ENCODE data around the gene TOMM5. TPM values are rescaled to one million over a fixed set of nuclear protein-coding genes. Genes with fewer than 3 reads are reported as not detected.

Gene TOMM5
- total and polyA plus RNA-seq, 2 of the 13 experiments (the other 11 are each of a cell fraction or from before 2014, with no cell fraction given): 147 to 315 TPM

DNA sequence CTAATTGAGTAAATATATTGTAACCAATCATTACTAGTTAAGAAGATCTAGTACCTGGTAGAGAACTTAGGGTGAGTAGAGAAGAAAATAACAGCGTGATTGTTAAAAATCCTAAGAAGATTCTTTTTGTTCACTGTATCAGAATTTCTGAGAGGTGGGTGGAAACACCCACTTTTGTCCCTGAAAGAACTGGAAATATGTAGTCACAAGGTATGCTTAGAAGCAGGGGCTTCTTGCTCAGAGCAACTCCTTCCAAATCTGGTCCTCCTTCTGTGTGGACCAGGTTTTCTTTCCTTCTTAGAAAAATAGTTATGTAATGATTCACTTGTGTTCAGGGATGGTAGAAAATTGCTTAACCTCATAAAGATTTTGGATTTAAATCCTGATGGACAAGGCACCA lies 11.9 kb upstream of the TOMM5 start (continued):
- TF ChIP-seq, protein P1, sequence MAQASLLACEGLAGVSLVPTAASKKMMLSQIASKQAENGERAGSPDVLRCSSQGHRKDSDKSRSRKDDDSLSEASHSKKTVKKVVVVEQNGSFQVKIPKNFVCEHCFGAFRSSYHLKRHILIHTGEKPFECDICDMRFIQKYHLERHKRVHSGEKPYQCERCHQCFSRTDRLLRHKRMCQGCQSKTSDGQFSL (CRISPR knock-in tag; IDR thresholded peaks at IDR 0.05): no peak
- TF ChIP-seq ZFYVE20 (CRISPR knock-in tag; IDR thresholded peaks at IDR 0.05; ENCODE audit: borderline replicate concordance, low read depth) (no peak), SATB2 (CRISPR knock-in tag; IDR thresholded peaks at IDR 0.05) (no peak), ZNF83 (CRISPR knock-in tag; IDR thresholded peaks at IDR 0.05; ENCODE audit: borderline replicate concordance) (no peak), SOX5 (CRISPR knock-in tag; IDR thresholded peaks at IDR 0.05; ENCODE audit: borderline replicate concordance) (no peak), SP4 (CRISPR knock-in tag; IDR thresholded peaks at IDR 0.05) (no peak), ZNF350 (CRISPR knock-in tag; IDR thresholded peaks at IDR 0.05; ENCODE audit: borderline replicate concordance, low read depth) (no peak), ZNF776 (CRISPR knock-in tag; IDR thresholded peaks at IDR 0.05) (no peak)
- TF ChIP-seq, protein P2, sequence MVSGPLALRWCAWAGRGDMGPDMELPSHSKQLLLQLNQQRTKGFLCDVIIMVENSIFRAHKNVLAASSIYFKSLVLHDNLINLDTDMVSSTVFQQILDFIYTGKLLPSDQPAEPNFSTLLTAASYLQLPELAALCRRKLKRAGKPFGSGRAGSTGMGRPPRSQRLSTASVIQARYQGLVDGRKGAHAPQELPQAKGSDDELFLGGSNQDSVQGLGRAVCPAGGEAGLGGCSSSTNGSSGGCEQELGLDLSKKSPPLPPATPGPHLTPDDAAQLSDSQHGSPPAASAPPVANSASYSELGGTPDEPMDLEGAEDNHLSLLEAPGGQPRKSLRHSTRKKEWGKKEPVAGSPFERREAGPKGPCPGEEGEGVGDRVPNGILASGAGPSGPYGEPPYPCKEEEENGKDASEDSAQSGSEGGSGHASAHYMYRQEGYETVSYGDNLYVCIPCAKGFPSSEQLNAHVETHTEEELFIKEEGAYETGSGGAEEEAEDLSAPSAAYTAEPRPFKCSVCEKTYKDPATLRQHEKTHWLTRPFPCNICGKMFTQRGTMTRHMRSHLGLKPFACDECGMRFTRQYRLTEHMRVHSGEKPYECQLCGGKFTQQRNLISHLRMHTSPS (CRISPR knock-in tag; IDR thresholded peaks at IDR 0.05; ENCODE audit: low read depth): no peak

DNA sequence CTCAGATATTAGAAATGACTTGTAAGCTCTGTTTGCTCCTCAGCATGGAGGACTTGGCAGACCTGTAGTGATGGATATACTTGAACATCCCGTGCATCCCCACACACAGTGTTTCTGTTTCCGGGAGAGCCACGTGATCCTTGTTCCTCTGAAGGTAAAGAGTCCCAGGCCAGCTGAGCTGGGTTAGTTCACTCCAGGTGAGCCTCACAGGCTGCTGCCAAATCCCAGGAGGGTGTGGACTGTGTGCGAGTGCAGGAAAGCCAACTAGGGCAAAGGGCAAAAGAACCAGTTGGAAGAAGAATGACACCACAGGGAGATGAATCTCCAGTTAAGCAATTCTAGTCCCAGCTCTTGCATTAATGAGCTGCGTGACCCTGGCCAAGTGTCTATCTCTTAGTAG lies 10.4 kb upstream of the TOMM5 start:
- CTCF ChIA-PET (ENCODE audit: low intra/inter-chr PET ratio, low total read pairs): no interaction called here
- H4K20me1 ChIP-seq (ENCODE audit: insufficient read depth, low read length): no peaks in the 10 kb centered on the region
- ATAC-seq: peak; percentile 52
- no TSS peak for BruUV-seq (replicated peaks)
- no peaks in the 10 kb centered on the region for H3K36me3 ChIP-seq (replicated peaks in 1 of 2; ENCODE audit: control insufficient read depth in 1 of 2, insufficient read depth in 2 of 2, low read length in 2 of 2)
- 1% methylated on average over 5 of the region's 5 CpGs for WGBS (ENCODE audit: low lambda C conversion rate)
- H3K27me3 ChIP-seq (ENCODE audit: control insufficient read depth in 1 of 2, insufficient read depth in 2 of 2, low read length in 2 of 2): peaks cover 0 to 5% of the 10 kb centered on the region in 2 experiments; a peak in 3 of 5 replicates
- H3K4me3 ChIP-seq (replicated peaks in 1 of 3; ENCODE audit: insufficient read depth in 1 of 3, low read depth in 2 of 3, low read length in 3 of 3): no peak overlapping the region
- no peaks in the 10 kb centered on the region for H3K79me2 ChIP-seq (ENCODE audit: insufficient read depth, low read length)
- DNase-seq (ENCODE audit: low spot score): no peak
- in situ Hi-C loops (cut with HindIII; ENCODE audit: extremely low pct_ligation_motif_present, low pct_unique_long_range_greater_than_20kb): no loop called here
- FAIRE-seq: no peak
- intact Hi-C loops (cut with micrococcal nuclease; ENCODE audit: unreplicated experiment): no loop called here
- no peak overlapping the region for H3K4me2 ChIP-seq (ENCODE audit: low read depth, low read length)
- peaks cover 10% of the 10 kb centered on the region for H3K4me1 ChIP-seq (ENCODE audit: insufficient read depth, low read length)
- no peak overlapping the region for H2AFZ ChIP-seq (ENCODE audit: low read length)
- no peaks in the 10 kb centered on the region for H3K9me3 ChIP-seq (ENCODE audit: low read length)
- no peak overlapping the region for H3K27ac ChIP-seq (ENCODE audit: extremely low read length, insufficient read depth, low read length)
- POLR2A ChIA-PET: interaction anchor here (1.7 kb wide), 1 partner anchor 10 kb away, joined by 6 read pairs; the partner anchor contains the start of gene TOMM5
- peak; percentile 46; the same call in 1 of the 2 replicates for TF ChIP-seq RXRB (CRISPR knock-in tag; IDR thresholded peaks at IDR 0.05; ENCODE audit: borderline replicate concordance)
- TF ChIP-seq, protein P3, sequence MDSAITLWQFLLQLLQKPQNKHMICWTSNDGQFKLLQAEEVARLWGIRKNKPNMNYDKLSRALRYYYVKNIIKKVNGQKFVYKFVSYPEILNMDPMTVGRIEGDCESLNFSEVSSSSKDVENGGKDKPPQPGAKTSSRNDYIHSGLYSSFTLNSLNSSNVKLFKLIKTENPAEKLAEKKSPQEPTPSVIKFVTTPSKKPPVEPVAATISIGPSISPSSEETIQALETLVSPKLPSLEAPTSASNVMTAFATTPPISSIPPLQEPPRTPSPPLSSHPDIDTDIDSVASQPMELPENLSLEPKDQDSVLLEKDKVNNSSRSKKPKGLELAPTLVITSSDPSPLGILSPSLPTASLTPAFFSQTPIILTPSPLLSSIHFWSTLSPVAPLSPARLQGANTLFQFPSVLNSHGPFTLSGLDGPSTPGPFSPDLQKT (CRISPR knock-in tag; IDR thresholded peaks at IDR 0.05; ENCODE audit: borderline replicate concordance): no peak
- TF ChIP-seq, protein P4, sequence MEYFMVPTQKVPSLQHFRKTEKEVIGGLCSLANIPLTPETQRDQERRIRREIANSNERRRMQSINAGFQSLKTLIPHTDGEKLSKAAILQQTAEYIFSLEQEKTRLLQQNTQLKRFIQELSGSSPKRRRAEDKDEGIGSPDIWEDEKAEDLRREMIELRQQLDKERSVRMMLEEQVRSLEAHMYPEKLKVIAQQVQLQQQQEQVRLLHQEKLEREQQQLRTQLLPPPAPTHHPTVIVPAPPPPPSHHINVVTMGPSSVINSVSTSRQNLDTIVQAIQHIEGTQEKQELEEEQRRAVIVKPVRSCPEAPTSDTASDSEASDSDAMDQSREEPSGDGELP (IDR thresholded peaks at IDR 0.05; ENCODE audit: borderline replicate concordance, low read depth): peak; percentile 17; the same call in 1 of the 2 replicates
- no peak for TF ChIP-seq THYN1 (CRISPR knock-in tag; IDR thresholded peaks at IDR 0.05; ENCODE audit: borderline replicate concordance, low read depth)
- TF ChIP-seq RXRA (CRISPR knock-in tag; IDR thresholded peaks at IDR 0.05): peak; percentile 65; the same call in 1 of the 2 replicates
- TF ChIP-seq PPARG (CRISPR knock-in tag; conservative IDR thresholded peaks at IDR 0.05): peak; percentile 67
- TF ChIP-seq HNF4A (CRISPR knock-in tag; IDR thresholded peaks at IDR 0.05): peak; percentile 24; the same call in 1 of the 2 replicates
- no peak overlapping the region for H3K9ac ChIP-seq (ENCODE audit: insufficient read depth, low read depth, low read length)

All from HepG2 (cell line).